HEK293T (cell line): ENCODE results near the gene AP2A1.

ENCODE experiments used
- FOXK2 ChIP-seq: fragments of 450-650 bp; IDR thresholded peaks from 2 replicates; pipeline ENCODE4 v1.6.1; 2016; ENCODE audit warnings: mild to moderate bottlenecking
- L3MBTL2 ChIP-seq: fragments of 450-650 bp; conservative IDR thresholded peaks from 2 replicates; pipeline ENCODE4 v1.6.1; 2016; ENCODE audit warnings: mild to moderate bottlenecking
- SP1 ChIP-seq: fragments of 450-650 bp; IDR thresholded peaks from 2 replicates; pipeline ENCODE4 v1.6.1; 2017
- SUZ12 ChIP-seq: fragments of 450-650 bp; IDR thresholded peaks from 2 replicates; pipeline ENCODE4 v1.6.1; 2016; ENCODE audit warnings: mild to moderate bottlenecking

DNA sequence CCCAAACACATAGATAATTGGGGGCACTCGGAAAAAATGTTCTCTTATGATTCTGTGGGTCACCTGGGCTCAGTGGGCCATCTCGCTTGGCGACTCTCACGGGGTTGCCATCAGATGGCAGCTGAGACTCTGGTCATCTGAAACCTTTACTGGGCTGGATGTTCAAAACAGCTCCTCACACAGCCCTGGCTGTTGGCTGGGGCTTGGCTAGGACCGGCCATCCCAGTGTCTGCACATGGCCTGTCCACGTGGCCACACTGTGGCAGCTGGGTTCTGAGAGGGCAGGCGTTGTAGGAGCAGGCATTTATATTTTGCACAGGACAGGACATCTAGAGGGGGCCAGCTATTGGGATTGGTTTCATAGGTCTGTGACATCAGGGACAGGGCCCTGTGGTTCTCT is 66.8 kb downstream of the AP2A1 start:
- TF ChIP-seq SUZ12 (no peak), L3MBTL2 (no peak), SP1 (no peak), FOXK2 (no peak)
